ENCODE measurements around the gene RPS6KL1. TPM values are rescaled to one million over a fixed set of nuclear protein-coding genes. Genes with fewer than 3 reads are reported as not detected.
A peak's percentile ranks its signal among the peaks of the same experiment; 100 is the strongest.

RPS6KL1 gene
- total RNA-seq, 1 experiment from 2014 or later = 18.8 TPM

GRCh38 chr14:74918380-74918779, 4.7 kb downstream of the RPS6KL1 start:
- H2BK12ac ChIP-seq (ENCODE audit: insufficient read length, low read depth, low read length) = no peak overlapping the region
- no peaks in the 10 kb centered on the region for H3K27me3 ChIP-seq (ENCODE audit: insufficient read depth, low read length)
- H4K8ac ChIP-seq (replicated peaks; ENCODE audit: insufficient read length, low read depth, low read length) = no peak overlapping the region
- no peak overlapping the region for H4K91ac ChIP-seq (ENCODE audit: insufficient read length, low read depth, low read length)
- no peak for TF ChIP-seq CTCF (conservative IDR thresholded peaks at IDR 0.05)
- Mint-ChIP-seq H3K4me3 (no peak overlapping the region; a peak in 1 of 5 replicates), H3K36me3 (ENCODE audit: insufficient read depth in 1 of 3, low read depth in 3 of 3) (peaks cover 0 to 6% (median 0%) of the 10 kb centered on the region in 3 experiments; a peak in 2 of 7 replicates), H3K27me3 (ENCODE audit: low read depth) (peaks cover 3% of the 10 kb centered on the region), H3K4me1 (peaks cover 6 to 7% of the 10 kb centered on the region in 2 experiments; a peak in 3 of 4 replicates), H3K9me3 (no peaks in the 10 kb centered on the region), H3K27ac (peak overlapping the region in 1 of 3 experiments; percentile 67; a peak in 1 of 7 replicates)
- H3K79me2 ChIP-seq (ENCODE audit: insufficient read depth, low read length) = no peaks in the 10 kb centered on the region
- no peaks in the 10 kb centered on the region for H3K9me3 ChIP-seq (ENCODE audit: control insufficient read depth, low read depth, low read length)
- no peak overlapping the region for H3K56ac ChIP-seq (ENCODE audit: insufficient read length, low read depth, low read length)
- H3K27ac ChIP-seq (ENCODE audit: insufficient read length, low read depth, low read length) = no peak overlapping the region
- H3T11ph ChIP-seq (ENCODE audit: low read length) = no peak overlapping the region
- DNase-seq = no peak
- no peak overlapping the region for H2BK15ac ChIP-seq (ENCODE audit: low read depth, low read length)
- no peaks in the 10 kb centered on the region for H4K20me1 ChIP-seq (ENCODE audit: control insufficient read depth, insufficient read depth, insufficient read length)
- no peak overlapping the region for H3K18ac ChIP-seq (ENCODE audit: insufficient read length, low read depth, low read length)
- WGBS (ENCODE audit: extremely low coverage, insufficient read length, low lambda C conversion rate) = no CpG with 5 or more reads among the region's 9 CpGs
- H3K4me1 ChIP-seq (ENCODE audit: insufficient read depth, low read length) = no peaks in the 10 kb centered on the region; the same call in 1 of the 2 replicates
- H2BK20ac ChIP-seq (ENCODE audit: low read depth, low read length, poor library complexity, severe bottlenecking) = no peak overlapping the region
- H3K23me2 ChIP-seq (ENCODE audit: insufficient read length, low read depth, low read length, poor library complexity, severe bottlenecking) = peaks cover 4% of the 10 kb centered on the region
- H3K14ac ChIP-seq (ENCODE audit: insufficient read depth, low read length) = no peak overlapping the region
- H3K23ac ChIP-seq (ENCODE audit: insufficient read length, low read depth, low read length) = no peak overlapping the region
- H2AFZ ChIP-seq (ENCODE audit: low read length) = no peak overlapping the region
- no peaks in the 10 kb centered on the region for H3K79me1 ChIP-seq (ENCODE audit: insufficient read depth, low read depth, low read length, poor library complexity, severe bottlenecking)
- no peak overlapping the region for H4K5ac ChIP-seq (ENCODE audit: insufficient read length, low read depth, low read length)
- no peak overlapping the region for H3K9ac ChIP-seq (ENCODE audit: extremely low read depth, insufficient read length, low read length)
- H3K4ac ChIP-seq (ENCODE audit: low read depth, low read length) = no peak overlapping the region
- no peak overlapping the region for H3K4me2 ChIP-seq (ENCODE audit: insufficient read depth, insufficient read length, low read length)
- H2BK120ac ChIP-seq (ENCODE audit: low read depth, low read length, poor library complexity, severe bottlenecking) = no peak overlapping the region
- H2AK5ac ChIP-seq (ENCODE audit: insufficient read length, low read length) = no peak overlapping the region
- no peak overlapping the region for H2BK5ac ChIP-seq (ENCODE audit: insufficient read length, low read length)
